ENCODE data around the gene CDH23.

CDH23 gene

DNA sequence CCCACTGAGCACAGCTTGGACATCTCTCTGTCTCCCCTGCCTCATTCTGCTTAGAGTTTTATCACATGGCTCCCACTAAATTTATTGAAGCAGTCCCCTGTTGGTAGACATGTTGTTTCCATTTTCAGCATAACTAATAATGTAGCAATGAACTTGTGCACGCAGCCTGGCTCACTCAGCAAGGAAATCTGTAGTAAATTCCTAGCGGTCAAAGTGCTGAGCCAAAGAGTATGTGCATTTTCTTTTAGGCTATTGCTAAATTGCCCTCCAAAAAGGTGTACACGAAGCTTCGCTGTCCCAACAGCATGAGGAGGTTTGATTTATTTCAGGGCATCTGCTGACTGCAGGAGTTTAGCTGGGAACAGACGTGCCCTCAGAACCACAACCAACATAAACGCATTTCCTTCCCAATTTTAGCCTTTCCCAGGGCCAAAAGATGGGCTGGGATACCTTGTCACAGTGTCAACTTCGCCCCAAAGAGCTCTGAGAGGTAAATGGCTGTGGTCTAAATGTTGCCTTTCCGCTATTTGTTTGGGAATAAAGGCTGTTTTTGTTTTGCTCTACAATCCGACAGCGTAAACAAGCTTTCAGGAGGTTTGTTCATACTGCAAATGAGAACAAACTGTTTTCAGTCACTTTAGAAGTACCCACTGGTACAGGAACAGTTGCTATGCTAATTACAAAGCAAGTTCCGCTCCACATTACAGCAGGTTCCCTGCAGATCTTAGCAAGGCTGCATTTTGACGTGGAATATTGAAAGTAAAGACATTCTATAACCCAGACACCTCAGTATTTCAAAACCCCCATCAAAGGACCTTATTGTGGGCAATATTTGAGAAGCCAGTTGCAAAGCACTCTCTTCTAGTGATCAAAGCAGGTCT, 359.8 kb downstream of the CDH23 start:
- no peak overlapping the region for H3K4me3 ChIP-seq (ENCODE audit: low read depth, low read length)
- no peak for DNase-seq (ENCODE audit: low read depth)
- TF ChIP-seq, protein P1, sequence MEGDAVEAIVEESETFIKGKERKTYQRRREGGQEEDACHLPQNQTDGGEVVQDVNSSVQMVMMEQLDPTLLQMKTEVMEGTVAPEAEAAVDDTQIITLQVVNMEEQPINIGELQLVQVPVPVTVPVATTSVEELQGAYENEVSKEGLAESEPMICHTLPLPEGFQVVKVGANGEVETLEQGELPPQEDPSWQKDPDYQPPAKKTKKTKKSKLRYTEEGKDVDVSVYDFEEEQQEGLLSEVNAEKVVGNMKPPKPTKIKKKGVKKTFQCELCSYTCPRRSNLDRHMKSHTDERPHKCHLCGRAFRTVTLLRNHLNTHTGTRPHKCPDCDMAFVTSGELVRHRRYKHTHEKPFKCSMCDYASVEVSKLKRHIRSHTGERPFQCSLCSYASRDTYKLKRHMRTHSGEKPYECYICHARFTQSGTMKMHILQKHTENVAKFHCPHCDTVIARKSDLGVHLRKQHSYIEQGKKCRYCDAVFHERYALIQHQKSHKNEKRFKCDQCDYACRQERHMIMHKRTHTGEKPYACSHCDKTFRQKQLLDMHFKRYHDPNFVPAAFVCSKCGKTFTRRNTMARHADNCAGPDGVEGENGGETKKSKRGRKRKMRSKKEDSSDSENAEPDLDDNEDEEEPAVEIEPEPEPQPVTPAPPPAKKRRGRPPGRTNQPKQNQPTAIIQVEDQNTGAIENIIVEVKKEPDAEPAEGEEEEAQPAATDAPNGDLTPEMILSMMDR (IDR thresholded peaks at IDR 0.05; ENCODE audit: control insufficient read depth, extremely low read depth, insufficient read depth): no peak

DNA sequence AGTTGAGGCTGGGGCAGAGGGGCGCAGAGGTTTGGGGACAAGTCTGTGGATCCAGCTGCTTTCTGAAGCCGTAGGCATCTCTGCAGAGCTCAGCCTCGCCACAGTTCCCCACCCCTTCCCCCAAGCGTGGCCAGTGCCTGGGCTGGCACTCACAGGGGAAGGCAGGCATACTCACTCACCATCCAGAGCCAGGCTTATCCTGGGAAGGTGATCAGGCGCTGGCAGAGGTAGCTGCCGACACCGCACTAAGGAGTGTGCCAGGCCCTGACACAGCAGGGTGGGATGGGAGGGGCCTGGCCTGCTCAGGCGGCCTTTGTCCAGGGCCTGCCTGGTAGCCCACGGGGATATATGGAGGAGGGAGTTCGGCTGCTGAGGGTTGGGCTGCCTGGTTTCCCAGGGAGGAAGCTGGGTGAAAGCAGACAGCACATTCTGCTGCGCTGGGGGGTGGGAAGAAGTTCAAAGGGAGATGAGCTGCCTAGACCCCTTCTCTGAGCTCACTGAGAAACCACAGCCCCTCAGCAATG, 360.7 kb downstream of the CDH23 start:
- H3K4me3 ChIP-seq (ENCODE audit: low read depth, low read length): no peak overlapping the region
- DNase-seq (ENCODE audit: low read depth): no peak
- TF ChIP-seq, protein P1 (IDR thresholded peaks at IDR 0.05; ENCODE audit: control insufficient read depth, extremely low read depth, insufficient read depth): no peak

GRCh38 chr10:71761105-71761511, 364.4 kb downstream of the CDH23 start:
- TF ChIP-seq, protein P1 (IDR thresholded peaks at IDR 0.05; ENCODE audit: control insufficient read depth, extremely low read depth, insufficient read depth): no peak
- DNase-seq (ENCODE audit: low read depth): no peak
- no peak overlapping the region for H3K4me3 ChIP-seq (ENCODE audit: low read depth, low read length)

GRCh38 chr10:71761541-71762113, 364.9 kb downstream of the CDH23 start:
- no peak overlapping the region for H3K4me3 ChIP-seq (ENCODE audit: low read depth, low read length)
- DNase-seq (ENCODE audit: low read depth): no peak
- TF ChIP-seq, protein P1 (IDR thresholded peaks at IDR 0.05; ENCODE audit: control insufficient read depth, extremely low read depth, insufficient read depth): no peak

- H3K4me3 ChIP-seq (ENCODE audit: low read depth, low read length): no peak overlapping the region
- TF ChIP-seq, protein P1 (IDR thresholded peaks at IDR 0.05; ENCODE audit: control insufficient read depth, extremely low read depth, insufficient read depth): no peak
Measured at GRCh38 chr10:71762324-71762723, 365.6 kb downstream of the CDH23 start.

GRCh38 chr10:71763352-71764127, 366.8 kb downstream of the CDH23 start:
- no peak for DNase-seq (ENCODE audit: low read depth)
- H3K4me3 ChIP-seq (ENCODE audit: low read depth, low read length): no peak overlapping the region

More at GRCh38 chr10:71762324-71762723, 365.6 kb downstream of the CDH23 start:
- no peak for DNase-seq (ENCODE audit: low read depth)

More at GRCh38 chr10:71763352-71764127, 366.8 kb downstream of the CDH23 start:
- TF ChIP-seq, protein P1 (IDR thresholded peaks at IDR 0.05; ENCODE audit: control insufficient read depth, extremely low read depth, insufficient read depth): no peak
